Tibial nerve (tissue), 4 donors: ENCODE data around the gene ABI2.

Source experiments
- CTCF ChIP-seq, 5 experiments: fragments of 200-600 bp in 3 of 5; fragments of 450-650 bp in 2 of 5; sonication (generic) in 3 of 5; IDR thresholded peaks; one replicate each; pipeline ENCODE4 v1.5.1; 2016 to 2019; ENCODE audit warnings: antibody characterized with exemption in 5 of 5, mild to moderate bottlenecking in 3 of 5, moderate library complexity in 2 of 5
- EP300 ChIP-seq, 2 donors: sonication (generic); formaldehyde crosslinking; IDR thresholded peaks; one replicate each; pipeline ENCODE4 v1.6.1; 2017; ENCODE audit warnings: antibody characterized with exemption in 2 of 2, mild to moderate bottlenecking in 1 of 2
- POLR2A ChIP-seq, 2 donors: fragments of 450-650 bp; IDR thresholded peaks; one replicate each; pipeline ENCODE4 v1.6.1; 2017; ENCODE audit warnings: antibody characterized with exemption in 2 of 2, mild to moderate bottlenecking in 2 of 2, moderate library complexity in 2 of 2

DNA sequence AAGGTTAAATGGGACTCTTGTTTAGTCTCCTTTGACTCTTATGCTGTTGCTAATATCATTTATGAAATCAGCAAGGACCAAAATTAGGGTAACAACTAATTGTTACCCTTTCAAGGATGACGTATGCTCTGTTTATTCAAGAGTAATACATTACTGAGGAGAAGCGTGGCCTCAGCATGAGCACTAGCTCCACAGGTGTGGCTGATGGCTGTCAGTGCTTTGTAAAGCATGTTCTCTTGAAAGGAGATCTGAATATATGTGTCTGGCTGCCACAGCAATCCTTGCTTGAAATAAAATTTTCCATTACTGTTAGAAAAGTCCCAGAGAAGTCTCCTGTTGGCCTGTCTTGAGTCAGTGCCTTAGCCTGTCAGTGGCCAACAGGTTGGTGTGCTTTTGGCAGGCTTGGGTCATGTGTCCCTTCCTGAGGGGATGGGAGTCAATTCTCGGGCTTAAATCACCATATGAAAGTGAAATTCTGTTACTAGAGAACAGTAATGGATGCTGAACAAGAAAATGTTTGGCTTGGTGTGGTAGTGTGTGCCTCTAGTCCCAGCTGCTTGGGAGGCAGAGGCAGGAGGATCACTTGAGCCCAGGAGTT, 32.7 kb downstream of the ABI2 start:
- TF ChIP-seq POLR2A (IDR thresholded peaks at IDR 0.05): no peak
- no peak for TF ChIP-seq CTCF (IDR thresholded peaks at IDR 0.05)
- TF ChIP-seq EP300 (IDR thresholded peaks at IDR 0.05): no peak
